Esophagus muscularis mucosa (tissue), 3 donors: Measurements from ENCODE around the gene GFI1.

Experiments used
- CTCF ChIP-seq, 3 experiments: fragments of 200-600 bp in 2 of 3; fragments of 450-650 bp in 1 of 3; sonication (generic) in 2 of 3; IDR thresholded peaks; one replicate each; pipeline ENCODE4 v1.5.1; 2017 to 2019; ENCODE audit warnings: antibody characterized with exemption in 3 of 3, mild to moderate bottlenecking in 2 of 3, moderate library complexity in 1 of 3
- POLR2A ChIP-seq: fragments of 450-650 bp; IDR thresholded peaks from one replicate; pipeline ENCODE4 v1.6.1; 2017; ENCODE audit warnings: antibody characterized with exemption, moderate library complexity, mild to moderate bottlenecking, low read depth

GRCh38 chr1:92478393-92478792 lies 8.3 kb downstream of the GFI1 start:
- TF ChIP-seq CTCF (IDR thresholded peaks at IDR 0.05) = no peak
- no peak for TF ChIP-seq POLR2A
